Endothelial cell of umbilical vein (primary cell): ENCODE results near the gene FOXD3. TPM values are rescaled to one million over a fixed set of nuclear protein-coding genes. Genes with fewer than 3 reads are reported as not detected.

Experiments used
- BruUV-seq: library from RNA; stranded (reverse); fragments of 400-500 nt; replicated peaks from 2 replicates; lab custom pipeline; 2021; lab: Mats Ljungman, UMichigan
- CTCF ChIA-PET: fragments of 300-600, 350-600 bp; sonication (Branson Sonifier 250); formaldehyde crosslinking; loops from one replicate; lab custom pipeline; 2021; ENCODE audit warnings: antibody characterized with exemption, inconsistent platforms; lab: Charles Lee
- POLR2A ChIA-PET: fragments of 300-600, 350-600 bp; sonication (Branson Sonifier 250); formaldehyde crosslinking; loops from one replicate; lab custom pipeline; 2021; ENCODE audit warnings: antibody characterized with exemption, inconsistent platforms; lab: Charles Lee
- DNase-seq: peaks from one replicate; pipeline ENCODE4 v3.0.0-alpha.2; 2011; ENCODE audit warnings: low read depth, low spot score
- FAIRE-seq: peaks from 2 replicates; lab custom pipeline; 2011; peaks lifted over from hg19 to GRCh38; lab: Jason Lieb, UNC
- H2AFZ ChIP-seq: 2 replicates; pipeline ENCODE4 v1.6.0; 2012; ENCODE audit warnings: low read depth, low read length, control low read depth, inconsistent platforms
- H3K27ac ChIP-seq: 2 replicates; pipeline ENCODE4 v1.5.1; 2011; ENCODE audit warnings: low read depth, mild to moderate bottlenecking, control low read depth, low read length, moderate library complexity; ENCODE audit not compliant: insufficient read depth
- H3K27me3 ChIP-seq, 2 experiments: 2 replicates each; pipeline versions ENCODE4 v1.6.0 to v1.6.1; 2011; ENCODE audit warnings: low read length in 2 of 2, mixed read lengths in 1 of 2; ENCODE audit not compliant: control insufficient read depth in 2 of 2, insufficient read depth in 2 of 2
- H3K36me3 ChIP-seq, 2 experiments: 2 replicates in 1 of 2; 3 replicates in 1 of 2; pipeline ENCODE4 v1.5.1; 2011; ENCODE audit warnings: low read length in 2 of 2, mild to moderate bottlenecking in 1 of 2, moderate library complexity in 1 of 2; ENCODE audit not compliant: control insufficient read depth in 2 of 2, insufficient read depth in 2 of 2; ENCODE audit errors: extremely low read depth in 1 of 2
- H3K4me1 ChIP-seq: 3 replicates; pipeline ENCODE4 v1.5.1; 2011; ENCODE audit warnings: mild to moderate bottlenecking, low read length; ENCODE audit not compliant: control insufficient read depth, insufficient read depth; ENCODE audit errors: extremely low read depth
- H3K4me2 ChIP-seq: 2 replicates; pipeline ENCODE4 v1.6.1; 2011; ENCODE audit warnings: low read length, control low read depth, mixed read lengths; ENCODE audit not compliant: insufficient read depth
- H3K4me3 ChIP-seq, 3 experiments: fragments of 200-600 bp in 1 of 3; sonication (generic), shearing (Covaris generic) in 1 of 3; replicated peaks in 1 of 3; 2 replicates each; pipeline ENCODE4 v1.5.1; 2011 to 2016; ENCODE audit warnings: control low read depth in 3 of 3, low read length in 3 of 3, mild to moderate bottlenecking in 2 of 3, inconsistent platforms in 1 of 3, low read depth in 1 of 3, moderate library complexity in 1 of 3; ENCODE audit not compliant: insufficient read depth in 1 of 3
- H3K79me2 ChIP-seq: 2 replicates; pipeline ENCODE4 v1.6.0; 2012; ENCODE audit warnings: low read length, inconsistent platforms; ENCODE audit not compliant: control insufficient read depth, insufficient read depth
- H3K9ac ChIP-seq: replicated peaks from 2 replicates; pipeline ENCODE3; 2011; ENCODE audit warnings: low read length, control low read depth; ENCODE audit not compliant: insufficient read depth; ENCODE audit errors: extremely low read depth
- H3K9me1 ChIP-seq: replicated peaks from 3 replicates; pipeline ENCODE4 v1.6.0; 2011; ENCODE audit warnings: mild to moderate bottlenecking, low read length; ENCODE audit not compliant: control insufficient read depth, insufficient read depth; ENCODE audit errors: extremely low read depth
- H3K9me3 ChIP-seq: replicated peaks from 2 replicates; pipeline ENCODE4 v1.5.1; 2012; ENCODE audit warnings: low read length, inconsistent platforms; ENCODE audit not compliant: control insufficient read depth, insufficient read depth
- H4K20me1 ChIP-seq: replicated peaks from 2 replicates; pipeline ENCODE3; 2011; ENCODE audit warnings: mild to moderate bottlenecking, low read length; ENCODE audit not compliant: control insufficient read depth, insufficient read depth; ENCODE audit errors: extremely low read depth
- GATA2 ChIP-seq: IDR thresholded peaks from 2 replicates; pipeline ENCODE4 v1.7.0; 2011; ENCODE audit warnings: low read depth, mild to moderate bottlenecking, moderate library complexity, mixed read lengths, low read length; ENCODE audit not compliant: insufficient read length, insufficient read depth
- MYC ChIP-seq: IDR thresholded peaks from one replicate; pipeline ENCODE4 v1.6.1; 2011; ENCODE audit warnings: mild to moderate bottlenecking, low read depth, low read length
- POLR2A ChIP-seq: IDR thresholded peaks from 2 replicates; pipeline ENCODE4 v1.6.1; 2012; ENCODE audit warnings: low read depth, mild to moderate bottlenecking, control low read depth, low read length
- dilution Hi-C: fragments of 300-500 bp; cut with MboI; formaldehyde crosslinking; loops from one replicate; pipeline ENCODE4 v1.15.0; 2019; ENCODE audit warnings: low sequenced_read_pairs; ENCODE audit not compliant: extremely low pct_ligation_motif_present
- intact Hi-C: fragments of 100-400 bp; cut with micrococcal nuclease; formaldehyde crosslinking; loops from one replicate; pipeline ENCODE4 v1.10.0; 2022
- polyA plus RNA-seq, 4 experiments: library from polyadenylated mRNA; depleted of rRNA in 3 of 4; stranded (reverse) in 3 of 4; unstranded in 1 of 4; fragments of >200 nt; gene quantifications; 2 replicates each; pipeline versions ENCODE4 v1.2.1 to v1.2.3, GENCODE V29; 2011 to 2012; ENCODE audit warnings: missing spikeins in 1 of 4
- total RNA-seq: library from RNA; stranded (reverse); gene quantifications from 2 replicates; pipeline ENCODE4 v1.2.3, GENCODE V29; 2021
- TF ChIP-seq, protein P1 (sequence below), 2 donors: IDR thresholded peaks; 1 replicate in 1 of 2; 2 replicates in 1 of 2; pipeline ENCODE4 v1.5.1; 2011; ENCODE audit warnings: low read length in 2 of 2, mild to moderate bottlenecking in 2 of 2, moderate library complexity in 2 of 2, control low read depth in 1 of 2, inconsistent platforms in 1 of 2, low read depth in 1 of 2; ENCODE audit not compliant: insufficient read depth in 1 of 2; ENCODE audit errors: extremely low read depth in 1 of 2

Gene FOXD3
- total and polyA plus RNA-seq, 2 donors (not counting 3 experiments of a cell fraction or from before 2014, with no cell fraction given): not detected

DNA sequence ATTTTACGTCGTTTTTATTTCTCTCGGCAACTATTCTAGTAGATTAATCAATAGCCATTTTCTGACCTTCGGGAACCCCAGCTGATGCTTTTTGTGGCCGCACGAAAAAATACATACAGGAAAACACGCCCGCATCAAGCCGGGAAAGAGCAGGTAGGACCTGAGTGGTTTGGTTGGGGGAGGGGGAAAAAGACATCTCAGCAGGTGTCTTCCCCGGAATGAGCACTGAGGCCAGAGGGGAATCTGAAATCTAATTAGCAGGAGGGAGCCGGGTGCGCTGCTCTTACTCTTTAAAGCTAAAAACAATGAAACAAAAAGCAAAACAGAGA is 618 bp upstream of the FOXD3 start:
- Histone ChIP-seq H3K4me3 (peak overlapping the region in 2 of 3 experiments; percentile 30 to 34), H3K27ac (no peak overlapping the region), H3K4me2 (peak overlapping the region; percentile 49), H3K9me1 (no peaks in the 10 kb centered on the region), H3K9ac (no peak overlapping the region), H3K4me1 (peaks cover 2% of the 10 kb centered on the region), H3K79me2 (no peaks in the 10 kb centered on the region), H3K27me3 (peaks cover 74 to 100% of the 10 kb centered on the region in 2 experiments), H3K9me3 (no peaks in the 10 kb centered on the region), H3K36me3 (no peaks in the 10 kb centered on the region), H2AFZ (no peak overlapping the region), H4K20me1 (peaks cover 5% of the 10 kb centered on the region)
- ChIA-PET POLR2A (no interaction called here), CTCF (interaction anchor here (1.4 kb wide), 1 partner anchor 9 kb away, joined by 3 read pairs; no protein-coding TSS in a partner anchor)
- FAIRE-seq: no peak
- BruUV-seq: no TSS peak
- intact Hi-C loops: loop anchor here (5.0 kb wide), 1 partner anchor 926 kb away; no protein-coding TSS in a partner anchor
- TF ChIP-seq GATA2: no peak
- TF ChIP-seq, protein P1, sequence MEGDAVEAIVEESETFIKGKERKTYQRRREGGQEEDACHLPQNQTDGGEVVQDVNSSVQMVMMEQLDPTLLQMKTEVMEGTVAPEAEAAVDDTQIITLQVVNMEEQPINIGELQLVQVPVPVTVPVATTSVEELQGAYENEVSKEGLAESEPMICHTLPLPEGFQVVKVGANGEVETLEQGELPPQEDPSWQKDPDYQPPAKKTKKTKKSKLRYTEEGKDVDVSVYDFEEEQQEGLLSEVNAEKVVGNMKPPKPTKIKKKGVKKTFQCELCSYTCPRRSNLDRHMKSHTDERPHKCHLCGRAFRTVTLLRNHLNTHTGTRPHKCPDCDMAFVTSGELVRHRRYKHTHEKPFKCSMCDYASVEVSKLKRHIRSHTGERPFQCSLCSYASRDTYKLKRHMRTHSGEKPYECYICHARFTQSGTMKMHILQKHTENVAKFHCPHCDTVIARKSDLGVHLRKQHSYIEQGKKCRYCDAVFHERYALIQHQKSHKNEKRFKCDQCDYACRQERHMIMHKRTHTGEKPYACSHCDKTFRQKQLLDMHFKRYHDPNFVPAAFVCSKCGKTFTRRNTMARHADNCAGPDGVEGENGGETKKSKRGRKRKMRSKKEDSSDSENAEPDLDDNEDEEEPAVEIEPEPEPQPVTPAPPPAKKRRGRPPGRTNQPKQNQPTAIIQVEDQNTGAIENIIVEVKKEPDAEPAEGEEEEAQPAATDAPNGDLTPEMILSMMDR (IDR thresholded peaks at IDR 0.05; ENCODE audit: extremely low read depth in 1 of 2, insufficient read depth in 1 of 2, low read depth in 1 of 2, low read length in 2 of 2): no peak
- no peak for TF ChIP-seq MYC
- no peak for TF ChIP-seq POLR2A
- dilution Hi-C loops: no loop called here
- DNase-seq: no peak
